ENCODE data around the gene TMC3. TPM values are rescaled to one million over a fixed set of nuclear protein-coding genes. Genes with fewer than 3 reads are reported as not detected.

TMC3 gene
- polyA plus RNA-seq, 1 of the 3 experiments (the other 2 are of a cell fraction): not detected

DNA sequence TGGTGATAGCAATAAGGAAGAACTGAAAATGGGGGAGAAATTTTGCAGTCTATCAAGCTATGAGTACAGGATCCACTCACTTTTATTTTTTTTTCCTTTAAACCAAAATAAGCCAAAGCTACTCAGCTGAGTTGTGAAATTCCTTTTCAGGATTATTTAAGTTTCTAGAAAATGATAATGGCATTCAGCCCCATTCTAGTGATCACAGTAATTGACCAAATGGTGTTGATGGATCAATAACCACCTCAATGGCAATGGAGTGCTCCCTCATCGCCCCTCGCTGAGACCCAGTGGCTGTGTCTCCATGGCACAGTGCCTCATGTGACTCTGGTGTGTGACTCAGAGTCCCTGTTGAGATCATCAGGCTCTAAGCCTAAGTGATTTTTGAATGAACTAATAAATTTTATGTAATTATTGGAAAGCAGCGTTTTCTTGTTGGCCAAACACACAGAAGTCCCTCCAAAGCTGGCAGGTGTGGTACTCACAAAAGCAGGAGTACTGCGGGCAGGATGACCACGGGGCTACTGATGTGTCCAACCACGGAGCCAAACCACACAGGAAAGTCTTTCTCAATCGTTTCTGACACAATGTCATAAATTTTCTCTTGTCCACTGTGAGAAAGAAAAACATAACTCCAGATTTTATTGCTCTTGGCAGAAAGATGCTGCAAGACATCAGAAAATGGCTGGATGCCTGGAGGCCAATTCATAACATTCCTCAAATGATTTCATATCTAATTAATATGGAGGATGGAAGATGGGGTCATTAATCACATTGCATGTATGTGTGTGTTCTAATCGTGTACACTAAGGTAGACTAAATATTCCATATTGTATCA is 35.6 kb downstream of the TMC3 start (continued):
- TF ChIP-seq GABPA (IDR thresholded peaks at IDR 0.05; ENCODE audit: low read depth) (no peak), SIN3A (IDR thresholded peaks at IDR 0.05; ENCODE audit: borderline replicate concordance, low read depth, low read length) (peak; percentile 80; the same call in 1 of the 2 replicates), ELF1 (IDR thresholded peaks at IDR 0.05) (no peak), FOXM1 (IDR thresholded peaks at IDR 0.05; ENCODE audit: low read depth) (0 out of 2 replicates have a peak, but pooled peaks have one; percentile 23), GATA2 (CRISPR knock-in tag; IDR thresholded peaks at IDR 0.05) (no peak), MEF2A (IDR thresholded peaks at IDR 0.05; ENCODE audit: borderline replicate concordance, low read depth) (peak; percentile 33; the same call in 1 of the 2 replicates), USF1 (IDR thresholded peaks at IDR 0.05; ENCODE audit: borderline replicate concordance, low read depth) (peak; percentile 41; the same call in 1 of the 2 replicates), TCF12 (IDR thresholded peaks at IDR 0.05) (peak; percentile 94), CHD2 (IDR thresholded peaks at IDR 0.05; ENCODE audit: low read length, partially characterized antibody) (no peak), NFIC (IDR thresholded peaks at IDR 0.05; ENCODE audit: borderline replicate concordance) (peak; percentile 95), YY1 (IDR thresholded peaks at IDR 0.05; ENCODE audit: low read depth) (peak; percentile 79; the same call in 1 of the 2 replicates), MXI1 (IDR thresholded peaks at IDR 0.05; ENCODE audit: low read depth, low read length) (no peak)
- TF ChIP-seq, protein P1, sequence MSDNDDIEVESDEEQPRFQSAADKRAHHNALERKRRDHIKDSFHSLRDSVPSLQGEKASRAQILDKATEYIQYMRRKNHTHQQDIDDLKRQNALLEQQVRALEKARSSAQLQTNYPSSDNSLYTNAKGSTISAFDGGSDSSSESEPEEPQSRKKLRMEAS (IDR thresholded peaks at IDR 0.05; ENCODE audit: low read depth): peak; percentile 17; the same call in 1 of the 2 replicates

GRCh38 chr15:81337713-81338157 is 36.3 kb downstream of the TMC3 start:
- H3K27ac ChIP-seq (ENCODE audit: low read depth in 2 of 2, low read length in 1 of 2): no peak overlapping the region
- POLR2A ChIA-PET: interaction anchor here (0.9 kb wide), 1 partner anchor 107 kb away, joined by 3 read pairs; no protein-coding TSS in a partner anchor
- H3K9me2 ChIP-seq: no peaks in the 10 kb centered on the region
- TF ChIP-seq, protein P2, sequence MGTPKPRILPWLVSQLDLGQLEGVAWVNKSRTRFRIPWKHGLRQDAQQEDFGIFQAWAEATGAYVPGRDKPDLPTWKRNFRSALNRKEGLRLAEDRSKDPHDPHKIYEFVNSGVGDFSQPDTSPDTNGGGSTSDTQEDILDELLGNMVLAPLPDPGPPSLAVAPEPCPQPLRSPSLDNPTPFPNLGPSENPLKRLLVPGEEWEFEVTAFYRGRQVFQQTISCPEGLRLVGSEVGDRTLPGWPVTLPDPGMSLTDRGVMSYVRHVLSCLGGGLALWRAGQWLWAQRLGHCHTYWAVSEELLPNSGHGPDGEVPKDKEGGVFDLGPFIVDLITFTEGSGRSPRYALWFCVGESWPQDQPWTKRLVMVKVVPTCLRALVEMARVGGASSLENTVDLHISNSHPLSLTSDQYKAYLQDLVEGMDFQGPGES (IDR thresholded peaks at IDR 0.05; ENCODE audit: low read depth, low read length): no peak
- TF ChIP-seq, protein P1 (IDR thresholded peaks at IDR 0.05; ENCODE audit: low read depth): no peak
- WGBS (ENCODE audit: low lambda C conversion rate): 74% methylated on average over 9 of the region's 9 CpGs
- peaks cover 12% of the 10 kb centered on the region for H3F3A ChIP-seq (replicated peaks; ENCODE audit: insufficient read depth)
- H3K4me3 ChIP-seq (ENCODE audit: low read depth in 2 of 2, low read length in 1 of 2): no peak overlapping the region
- H3K9me3 ChIP-seq: no peaks in the 10 kb centered on the region
- DNase-seq: no peak
- peaks cover 0 to 12% of the 10 kb centered on the region in 2 experiments; a peak in 2 of 4 replicates for H3K4me1 ChIP-seq (ENCODE audit: control insufficient read depth in 1 of 2, insufficient read depth in 2 of 2, low read depth in 1 of 2, low read length in 1 of 2)
- peak overlapping the region; percentile 27; the same call in 1 of the 2 replicates for H3K4me2 ChIP-seq
- H3K9ac ChIP-seq: no peak overlapping the region
- CTCF ChIA-PET: interaction anchor here (1.7 kb wide), 1 partner anchor 63 kb away, joined by 5 read pairs; no protein-coding TSS in a partner anchor
- no peaks in the 10 kb centered on the region for H3K27me3 ChIP-seq (ENCODE audit: insufficient read depth)
- no peaks in the 10 kb centered on the region for H3K36me3 ChIP-seq (replicated peaks in 1 of 2; ENCODE audit: control insufficient read depth in 1 of 2, insufficient read depth in 2 of 2, low read length in 1 of 2)
- H4K20me1 ChIP-seq (ENCODE audit: insufficient read depth): 0 out of 2 replicates have a peak, but pooled peaks cover 9% of the 10 kb centered on the region
- no peak overlapping the region for H2AFZ ChIP-seq (ENCODE audit: low read depth)
- no peaks in the 10 kb centered on the region for H3K79me2 ChIP-seq (ENCODE audit: insufficient read depth)
